HG02759 (cell line): Measurements from ENCODE around the gene SLC44A5.
"Not testable (repeated sequence)": the region's sequence is repeated elsewhere in the genome, so short reads cannot be mapped to it uniquely, and the experiment has no call there.

Experiments
- ATAC-seq: cut with Tn5 transposase; IDR thresholded peaks from one replicate; pipeline ENCODE4 v1.9.1; 2021; ENCODE audit warnings: mild to moderate bottlenecking, moderate library complexity; ENCODE audit not compliant: unreplicated experiment

Gene SLC44A5

GRCh38 chr1:75469586-75470173 lies 141.2 kb downstream of the SLC44A5 start:
- ATAC-seq = no peak

GRCh38 chr1:75461808-75462325 lies 149.0 kb downstream of the SLC44A5 start:
- ATAC-seq = no peak

GRCh38 chr1:75449998-75450397 lies 160.9 kb downstream of the SLC44A5 start:
- no peak for ATAC-seq

GRCh38 chr1:75444220-75444619 lies 166.7 kb downstream of the SLC44A5 start:
- ATAC-seq = no peak

- ATAC-seq = no peak
Observed at GRCh38 chr1:75440274-75440673, 170.6 kb downstream of the SLC44A5 start.

GRCh38 chr1:75438355-75438754 lies 172.6 kb downstream of the SLC44A5 start:
- no peak for ATAC-seq

- no peak for ATAC-seq
Observed at GRCh38 chr1:75431843-75432242, 179.1 kb downstream of the SLC44A5 start.

- ATAC-seq = no peak
Observed at GRCh38 chr1:75430526-75430925, 180.4 kb downstream of the SLC44A5 start.

- ATAC-seq = no peak
Observed at GRCh38 chr1:75426688-75427087, 184.2 kb downstream of the SLC44A5 start.

- no peak for ATAC-seq
Observed at GRCh38 chr1:75425001-75425650, 185.8 kb downstream of the SLC44A5 start.

- ATAC-seq = no peak
Observed at GRCh38 chr1:75423616-75424015, 187.3 kb downstream of the SLC44A5 start.

- no peak for ATAC-seq
Observed at GRCh38 chr1:75423136-75423535, 187.8 kb downstream of the SLC44A5 start.

- ATAC-seq = no peak
Observed at GRCh38 chr1:75421371-75421770, 189.5 kb downstream of the SLC44A5 start.

- ATAC-seq = no peak
Observed at GRCh38 chr1:75415187-75415586, 195.7 kb downstream of the SLC44A5 start.

GRCh38 chr1:75412616-75413015 lies 198.3 kb downstream of the SLC44A5 start:
- ATAC-seq = no peak

GRCh38 chr1:75404681-75405080 lies 206.2 kb downstream of the SLC44A5 start:
- not testable (repeated sequence) for ATAC-seq

- ATAC-seq = not testable (repeated sequence)
Observed at GRCh38 chr1:75403147-75403646, 207.7 kb downstream of the SLC44A5 start.

GRCh38 chr1:75400716-75401115 lies 210.2 kb downstream of the SLC44A5 start:
- ATAC-seq = no peak

- no peak for ATAC-seq
Observed at GRCh38 chr1:75396745-75397144, 214.2 kb downstream of the SLC44A5 start.

- ATAC-seq = no peak
Observed at GRCh38 chr1:75396260-75396659, 214.7 kb downstream of the SLC44A5 start.

GRCh38 chr1:75394386-75395139 lies 216.4 kb downstream of the SLC44A5 start:
- peak; percentile 56 for ATAC-seq

- ATAC-seq = peak; percentile 92
Observed at GRCh38 chr1:75392278-75392677, 218.6 kb downstream of the SLC44A5 start.
